EL (cell line): ENCODE results near the gene EVA1B.
A peak's percentile ranks its signal among the peaks of the same experiment; 100 is the strongest.

Experiments
- DNase-seq: peaks from one replicate; pipeline ENCODE4 v3.0.0-alpha.2; 2016

Gene EVA1B

GRCh38 chr1:36345353-36345752 is 21.9 kb upstream of the EVA1B start:
- DNase-seq: no peak

GRCh38 chr1:36344395-36344680 is 20.9 kb upstream of the EVA1B start:
- no peak for DNase-seq

GRCh38 chr1:36343651-36344394 is 20.4 kb upstream of the EVA1B start:
- no peak for DNase-seq

GRCh38 chr1:36342426-36343185 is 19.2 kb upstream of the EVA1B start:
- DNase-seq: peak; percentile 92

GRCh38 chr1:36341626-36342320 is 18.3 kb upstream of the EVA1B start:
- DNase-seq: no peak

GRCh38 chr1:36339615-36340014 is 16.2 kb upstream of the EVA1B start:
- DNase-seq: no peak

GRCh38 chr1:36339215-36339614 is 15.8 kb upstream of the EVA1B start:
- DNase-seq: no peak

- no peak for DNase-seq
Measured at GRCh38 chr1:36337830-36338229, 14.4 kb upstream of the EVA1B start.

- DNase-seq: no peak
Measured at GRCh38 chr1:36330940-36331339, 7.5 kb upstream of the EVA1B start.

- no peak for DNase-seq
Measured at GRCh38 chr1:36329817-36330216, 6.4 kb upstream of the EVA1B start.

GRCh38 chr1:36328713-36329112 is 5.3 kb upstream of the EVA1B start:
- DNase-seq: no peak

GRCh38 chr1:36328088-36328480 is 4.6 kb upstream of the EVA1B start:
- no peak for DNase-seq

GRCh38 chr1:36327421-36328087 is 4.1 kb upstream of the EVA1B start:
- peak; percentile 70 for DNase-seq

GRCh38 chr1:36326499-36326898 is 3.1 kb upstream of the EVA1B start:
- DNase-seq: no peak

- DNase-seq: no peak
Measured at GRCh38 chr1:36324353-36324703, 883 bp upstream of the EVA1B start.

GRCh38 chr1:36322786-36323635 is 434 bp downstream of the EVA1B start:
- peak; percentile 79 for DNase-seq

- peak; percentile 51 for DNase-seq
Measured at GRCh38 chr1:36322041-36322785, 1.2 kb downstream of the EVA1B start.

GRCh38 chr1:36321119-36321951 is 2.1 kb downstream of the EVA1B start:
- DNase-seq: peak; percentile 92

GRCh38 chr1:36320767-36321118 is 2.7 kb downstream of the EVA1B start:
- no peak for DNase-seq

- DNase-seq: no peak
Measured at GRCh38 chr1:36320291-36320761, 3.1 kb downstream of the EVA1B start.

GRCh38 chr1:36309397-36309796 is 14.0 kb downstream of the EVA1B start:
- DNase-seq: no peak
